ENCODE measurements around the gene PDE11A. TPM values are rescaled to one million over a fixed set of nuclear protein-coding genes. Genes with fewer than 3 reads are reported as not detected.

Gene PDE11A
- total and polyA plus RNA-seq, 2 of the 8 experiments (the other 6 are each of a cell fraction or from before 2014, with no cell fraction given), result 0.19 to 0.23 TPM

GRCh38 chr2:178069551-178069950 is 3.0 kb downstream of the PDE11A start:
- H3K4me2 ChIP-seq (ENCODE audit: insufficient read depth in 1 of 2, low read depth in 2 of 2, low read length in 2 of 2), result no peak overlapping the region
- no peaks in the 10 kb centered on the region for H3K79me1 ChIP-seq (ENCODE audit: low read depth, low read length)
- DNase-seq (ENCODE audit: low read depth in 1 of 2, low spot score in 2 of 2) (no peak), FAIRE-seq (no peak)
- no peak overlapping the region for H2BK15ac ChIP-seq (ENCODE audit: low read length)
- no peak overlapping the region for H3K4ac ChIP-seq (replicated peaks; ENCODE audit: insufficient read length, low read depth, low read length)
- H4K91ac ChIP-seq (replicated peaks; ENCODE audit: insufficient read length, low read length), result no peak overlapping the region
- no peak overlapping the region for H3K4me3 ChIP-seq (ENCODE audit: extremely low read depth in 1 of 4, insufficient read depth in 2 of 4, low read depth in 3 of 4, low read length in 4 of 4)
- H3K23ac ChIP-seq (ENCODE audit: insufficient read length), result no peak overlapping the region
- no peak overlapping the region for H3K56ac ChIP-seq (replicated peaks; ENCODE audit: insufficient read length, low read depth, low read length)
- H3K23me2 ChIP-seq (ENCODE audit: low read depth, low read length), result peaks cover 9% of the 10 kb centered on the region
- ChIA-PET POLR2A (ENCODE audit: partially characterized antibody) (interaction anchor here (1.0 kb wide), 1 partner anchor 27 kb away, joined by 3 read pairs; no protein-coding TSS in a partner anchor), CTCF (ENCODE audit: partially characterized antibody) (interaction anchor here (0.6 to 2.0 kb wide), 7 partner anchors 11 to 86 kb away, joined by 3 to 16 read pairs (median 3); no protein-coding TSS in a partner anchor)
- H3K4me1 ChIP-seq (replicated peaks in 1 of 4; ENCODE audit: control insufficient read depth in 3 of 4, insufficient read depth in 4 of 4, low read length in 3 of 4), result peaks cover 0 to 7% (median 1%) of the 10 kb centered on the region in 4 experiments; a peak in 2 of 7 replicates
- H3K36me3 ChIP-seq (ENCODE audit: control insufficient read depth in 2 of 4, insufficient read depth in 4 of 4, low read length in 3 of 4), result no peaks in the 10 kb centered on the region
- peaks cover 0 to 13% (median 11%) of the 10 kb centered on the region in 4 experiments; a peak in 4 of 7 replicates for H3K27me3 ChIP-seq (replicated peaks in 1 of 4; ENCODE audit: control insufficient read depth in 3 of 4, extremely low read depth in 1 of 4, insufficient read depth in 3 of 4, low read length in 3 of 4)
- H2AFZ ChIP-seq (ENCODE audit: low read length), result no peak overlapping the region
- H4K20me1 ChIP-seq (replicated peaks in 1 of 2; ENCODE audit: control insufficient read depth in 1 of 2, insufficient read depth in 2 of 2, low read length in 2 of 2), result no peaks in the 10 kb centered on the region
- 76% methylated on average over 1 of the region's 1 CpG; no CpG with 5 or more reads in 1 of the 2 experiments for WGBS, 2 experiments (ENCODE audit: extremely low coverage in 1 of 2, insufficient coverage in 1 of 2, insufficient read length in 1 of 2, insufficient replicate concordance in 2 of 2, low coverage in 1 of 2, low lambda C conversion rate in 2 of 2, missing lambda C conversion rate in 1 of 2)
- no peak overlapping the region for H4K8ac ChIP-seq (ENCODE audit: extremely low read depth, insufficient read depth, low read length)
- H3K18ac ChIP-seq (ENCODE audit: extremely low read depth, low read length), result no peak overlapping the region
- no peak overlapping the region for H2BK12ac ChIP-seq (ENCODE audit: low read depth, low read length)
- H2BK20ac ChIP-seq (ENCODE audit: low read length), result no peak overlapping the region
- H3K14ac ChIP-seq (ENCODE audit: insufficient read length), result no peak overlapping the region
- H2BK120ac ChIP-seq (replicated peaks; ENCODE audit: low read depth, low read length), result no peak overlapping the region
- H3K9ac ChIP-seq (replicated peaks in 1 of 4; ENCODE audit: extremely low read depth in 1 of 4, low read depth in 3 of 4, low read length in 3 of 4), result no peak overlapping the region
- H2BK5ac ChIP-seq (ENCODE audit: low read depth, low read length), result no peak overlapping the region
- H3K79me2 ChIP-seq (ENCODE audit: control insufficient read depth in 1 of 2, insufficient read depth in 2 of 2, low read length in 2 of 2), result no peaks in the 10 kb centered on the region
- H3K9me3 ChIP-seq (ENCODE audit: insufficient read depth in 2 of 2, low read depth in 1 of 2, low read length in 1 of 2), result no peaks in the 10 kb centered on the region
- no peak overlapping the region for H2AK5ac ChIP-seq (ENCODE audit: low read depth, low read length)
- no peak overlapping the region for H3K27ac ChIP-seq (ENCODE audit: low read depth, low read length)
- no peak overlapping the region for H4K5ac ChIP-seq (ENCODE audit: insufficient read length, low read depth, low read length)
- TF ChIP-seq JUND (IDR thresholded peaks at IDR 0.05; ENCODE audit: low read length) (no peak), MAFK (IDR thresholded peaks at IDR 0.05; ENCODE audit: low read depth, low read length) (no peak), RAD21 (IDR thresholded peaks at IDR 0.05 in 1 of 2, conservative IDR thresholded peaks at IDR 0.05 in 1 of 2; ENCODE audit: low read depth in 2 of 2, low read length in 2 of 2) (peak; percentile 44 to 62), CEBPB (IDR thresholded peaks at IDR 0.05; ENCODE audit: low read depth, low read length) (no peak), RFX5 (IDR thresholded peaks at IDR 0.05; ENCODE audit: borderline replicate concordance, low read depth, low read length) (no peak), TCF12 (IDR thresholded peaks at IDR 0.05; ENCODE audit: low read depth, low read length) (no peak), EP300 (IDR thresholded peaks at IDR 0.05; ENCODE audit: borderline replicate concordance in 1 of 2, low read depth in 2 of 2, low read length in 2 of 2) (no peak), SP1 (IDR thresholded peaks at IDR 0.05; ENCODE audit: low read depth, low read length) (no peak), FOSL1 (IDR thresholded peaks at IDR 0.05; ENCODE audit: insufficient read depth, low read depth, low read length) (no peak), SIX5 (IDR thresholded peaks at IDR 0.05; ENCODE audit: low read depth, low read length) (no peak), ASH2L (IDR thresholded peaks at IDR 0.05; ENCODE audit: low read length) (no peak), POLR2A (IDR thresholded peaks at IDR 0.05; ENCODE audit: control extremely low read depth in 1 of 2, low read depth in 2 of 2, low read length in 2 of 2) (no peak)

Data from H1 (cell line).